ENCODE measurements around the gene HNF1A.

- TF ChIP-seq CTCF (conservative IDR thresholded peaks at IDR 0.05; ENCODE audit: low read depth, low read length), result no peak
- TF ChIP-seq POLR2A (IDR thresholded peaks at IDR 0.05; ENCODE audit: low read depth, low read length), result no peak
- TF ChIP-seq RAD21 (IDR thresholded peaks at IDR 0.05; ENCODE audit: low read length), result no peak
- no peak for TF ChIP-seq NFE2L2 (IDR thresholded peaks at IDR 0.05; ENCODE audit: low read depth, low read length)
- TF ChIP-seq USF2 (IDR thresholded peaks at IDR 0.05; ENCODE audit: low read depth, low read length), result no peak
- TF ChIP-seq SMC3 (IDR thresholded peaks at IDR 0.05; ENCODE audit: low read depth, low read length), result no peak
Measured at GRCh38 chr12:121017966-121018491, 39.7 kb downstream of the HNF1A start.

All from IMR-90 (cell line).